GM12878 (cell line): Measurements from ENCODE around the gene MGMT. TPM values are rescaled to one million over a fixed set of nuclear protein-coding genes. Genes with fewer than 3 reads are reported as not detected.

Experiments used
- ATAC-seq: fragments of 200-7000 bp; cut with Tn5 transposase; 3 replicates; pipeline ENCODE4 v1.9.1; 2020; ENCODE audit warnings: mild to moderate bottlenecking, moderate library complexity
- BruUV-seq: library from RNA; stranded (reverse); fragments of 400-500 nt; replicated peaks from 2 replicates; lab custom pipeline; 2021; lab: Mats Ljungman, UMichigan
- CTCF ChIA-PET: fragments of 300-600 bp; sonication (Branson Sonifier 250); formaldehyde crosslinking; extraction: SDS; loops from one replicate; lab custom pipeline; 2021; ENCODE audit warnings: inconsistent platforms; lab: Yijun Ruan, JAX
- POLR2A ChIA-PET: fragments of 350-600 bp; formaldehyde crosslinking; extraction: SDS; loops from one replicate; lab custom pipeline; 2021; ENCODE audit warnings: inconsistent platforms; lab: Charles Lee
- RAD21 ChIA-PET: fragments of 300-600 bp; sonication (Branson Sonifier 250); formaldehyde crosslinking; loops from one replicate; lab custom pipeline; 2023; ENCODE audit warnings: antibody characterized with exemption; ENCODE audit not compliant: unreplicated experiment; lab: Charles Lee
- SMC1A ChIA-PET: fragments of 300-600 bp; sonication (Branson Sonifier 250); formaldehyde crosslinking; loops from one replicate; lab custom pipeline; 2023; ENCODE audit not compliant: unreplicated experiment, uncharacterized antibody; lab: Charles Lee
- DNase-seq: peaks from one replicate; pipeline ENCODE4 v3.0.0-alpha.2; 2011; ENCODE audit warnings: low read depth, low spot score
- FAIRE-seq: peaks from 3 replicates; lab custom pipeline; 2011; peaks lifted over from hg19 to GRCh38; lab: Jason Lieb, UNC
- H2AFZ ChIP-seq: 2 replicates; pipeline ENCODE4 v1.6.0; 2011; ENCODE audit warnings: low read depth, low read length, control low read depth; ENCODE audit not compliant: control insufficient read depth
- H3K27ac ChIP-seq: 2 replicates; pipeline ENCODE4 v1.5.1; 2011; ENCODE audit warnings: control low read depth; ENCODE audit not compliant: control insufficient read depth, insufficient read depth
- H3K27me3 ChIP-seq, 2 experiments: replicated peaks in 1 of 2; 2 replicates each; pipeline versions ENCODE4 v1.6.0 to v1.6.1; 2011; ENCODE audit warnings: low read length in 1 of 2; ENCODE audit not compliant: control insufficient read depth in 2 of 2, insufficient read depth in 2 of 2
- H3K36me3 ChIP-seq, 2 experiments: 2 replicates each; pipeline ENCODE4 v1.5.1; 2011; ENCODE audit warnings: low read length in 1 of 2; ENCODE audit not compliant: control insufficient read depth in 2 of 2, insufficient read depth in 2 of 2
- H3K4me1 ChIP-seq: 2 replicates; pipeline ENCODE4 v1.6.1; 2011; ENCODE audit warnings: mild to moderate bottlenecking, low read length, moderate library complexity, mixed read lengths; ENCODE audit not compliant: control insufficient read depth, insufficient read depth
- H3K4me2 ChIP-seq: 2 replicates; pipeline ENCODE4 v1.6.0; 2011; ENCODE audit warnings: control low read depth; ENCODE audit not compliant: control insufficient read depth, insufficient read depth
- H3K4me3 ChIP-seq: fragments of 200-600 bp; sonication (generic); 2 replicates; pipeline ENCODE4 v1.5.1; 2016
- H3K79me2 ChIP-seq: 2 replicates; pipeline ENCODE4 v1.6.0; 2011; ENCODE audit warnings: low read length; ENCODE audit not compliant: control insufficient read depth, insufficient read depth
- H3K9ac ChIP-seq: 2 replicates; pipeline ENCODE4 v1.8.0; 2011; ENCODE audit warnings: low read length, control low read depth, mixed read lengths; ENCODE audit not compliant: control insufficient read depth, insufficient read depth
- H3K9me3 ChIP-seq: replicated peaks from 3 replicates; pipeline ENCODE4 v1.5.1; 2011; ENCODE audit warnings: mild to moderate bottlenecking, low read length; ENCODE audit not compliant: control insufficient read depth, insufficient read depth
- H4K20me1 ChIP-seq: 2 replicates; pipeline ENCODE4 v1.6.0; 2011; ENCODE audit not compliant: control insufficient read depth, insufficient read depth
- BHLHE40 ChIP-seq, 2 experiments: fragments of 450-650 bp in 1 of 2; IDR thresholded peaks; 2 replicates each; pipeline ENCODE4 v1.6.1; 2011 to 2017; ENCODE audit warnings: low read depth in 2 of 2, borderline replicate concordance in 1 of 2, improper control_type of control experiment in 1 of 2, low read length in 1 of 2, mild to moderate bottlenecking in 1 of 2
- CBX3 ChIP-seq: fragments of 200-600 bp; sonication (generic); IDR thresholded peaks from 2 replicates; pipeline ENCODE4 v1.6.1; 2016; ENCODE audit warnings: low read depth, borderline replicate concordance
- CHD1 ChIP-seq: IDR thresholded peaks from 2 replicates; pipeline ENCODE4 v1.6.1; 2012; ENCODE audit warnings: low read depth, low read length, improper control_type of control experiment
- CREM ChIP-seq: IDR thresholded peaks from 2 replicates; pipeline ENCODE4 v1.6.1; 2014; ENCODE audit warnings: antibody characterized with exemption, low read depth
- EZH2 ChIP-seq: IDR thresholded peaks from 2 replicates; pipeline ENCODE4 v1.6.1; 2012; ENCODE audit warnings: low read depth, mild to moderate bottlenecking, control low read depth, inconsistent platforms, low read length, borderline replicate concordance; ENCODE audit not compliant: control insufficient read depth
- HDGF ChIP-seq: fragments of 450-650 bp; IDR thresholded peaks from 2 replicates; pipeline ENCODE4 v1.6.1; 2016; ENCODE audit warnings: antibody characterized with exemption
- JUNB ChIP-seq: IDR thresholded peaks from 2 replicates; pipeline ENCODE4 v1.6.1; 2016; ENCODE audit warnings: antibody characterized with exemption, mild to moderate bottlenecking
- KDM1A ChIP-seq: fragments of 200-600 bp; sonication (generic); IDR thresholded peaks from 2 replicates; pipeline ENCODE4 v1.6.1; 2016; ENCODE audit warnings: borderline replicate concordance
- NRF1 ChIP-seq: conservative IDR thresholded peaks from 2 replicates; pipeline ENCODE4 v1.6.1; 2011; ENCODE audit warnings: mild to moderate bottlenecking, low read depth, low read length, improper control_type of control experiment
- RAD51 ChIP-seq: fragments of 450-650 bp; IDR thresholded peaks from 2 replicates; pipeline ENCODE4 v1.6.1; 2016; ENCODE audit warnings: moderate library complexity, mild to moderate bottlenecking, inconsistent platforms
- WGBS: methylation state at CpG from one replicate; pipeline ENCODE4 v1.1.6; 2016; ENCODE audit warnings: low lambda C conversion rate; ENCODE audit not compliant: insufficient replicate concordance, insufficient coverage; ENCODE audit errors: missing lambda C conversion rate; 5-methylcytosine and 5-hydroxymethylcytosine counted together
- in situ Hi-C: fragments of 300-500 bp; cut with MboI; formaldehyde crosslinking; loops from 9 replicates; pipeline ENCODE4 v1.14.3; 2018; ENCODE audit warnings: mixed read lengths
- intact Hi-C: fragments of 100-400 bp; cut with micrococcal nuclease; formaldehyde crosslinking; loops from one replicate; pipeline ENCODE4 v1.14.2; 2022; ENCODE audit not compliant: unreplicated experiment
- polyA plus RNA-seq, 11 experiments: library from polyadenylated mRNA; depleted of rRNA in 4 of 11; unstranded in 6 of 11; stranded (reverse) in 5 of 11; fragments of >200 nt; fragmentation: Nextera tagmentation in 4 of 11; fragmentation: Illumina TruSeq in 1 of 11; extraction: Ambion mirVana in 4 of 11; extraction: Trizol in 1 of 11; gene quantifications; 1 replicate in 1 of 11; 2 replicates in 10 of 11; pipeline versions ENCODE4 v1.2.1 to v1.2.3, GENCODE V29; 2011 to 2016; ENCODE audit warnings: inconsistent platforms in 2 of 11, missing spikeins in 2 of 11, low read depth in 1 of 11
- total RNA-seq, 4 experiments: library from RNA; depleted of rRNA in 3 of 4; stranded (reverse); fragments of >200 nt in 3 of 4; fragmentation: Illumina TruSeq in 1 of 4; extraction: Trizol in 1 of 4; gene quantifications; 2 replicates each; pipeline versions ENCODE4 v1.2.1 to v1.2.3, GENCODE V29; 2013 to 2021
- TF ChIP-seq, protein P1 (sequence below): fragments of 450-650 bp; IDR thresholded peaks from 2 replicates; pipeline ENCODE4 v1.6.1; 2017; ENCODE audit warnings: mild to moderate bottlenecking, moderate library complexity
- TF ChIP-seq, protein P2 (sequence below): IDR thresholded peaks from 2 replicates; pipeline ENCODE4 v1.6.1; 2012; ENCODE audit warnings: low read depth, low read length, improper control_type of control experiment

MGMT gene
- total and polyA plus RNA-seq, 10 of the 15 experiments (the other 5 are each of a cell fraction or from before 2014, with no cell fraction given) = 0.16 to 24.2 (median 13.3) TPM

DNA sequence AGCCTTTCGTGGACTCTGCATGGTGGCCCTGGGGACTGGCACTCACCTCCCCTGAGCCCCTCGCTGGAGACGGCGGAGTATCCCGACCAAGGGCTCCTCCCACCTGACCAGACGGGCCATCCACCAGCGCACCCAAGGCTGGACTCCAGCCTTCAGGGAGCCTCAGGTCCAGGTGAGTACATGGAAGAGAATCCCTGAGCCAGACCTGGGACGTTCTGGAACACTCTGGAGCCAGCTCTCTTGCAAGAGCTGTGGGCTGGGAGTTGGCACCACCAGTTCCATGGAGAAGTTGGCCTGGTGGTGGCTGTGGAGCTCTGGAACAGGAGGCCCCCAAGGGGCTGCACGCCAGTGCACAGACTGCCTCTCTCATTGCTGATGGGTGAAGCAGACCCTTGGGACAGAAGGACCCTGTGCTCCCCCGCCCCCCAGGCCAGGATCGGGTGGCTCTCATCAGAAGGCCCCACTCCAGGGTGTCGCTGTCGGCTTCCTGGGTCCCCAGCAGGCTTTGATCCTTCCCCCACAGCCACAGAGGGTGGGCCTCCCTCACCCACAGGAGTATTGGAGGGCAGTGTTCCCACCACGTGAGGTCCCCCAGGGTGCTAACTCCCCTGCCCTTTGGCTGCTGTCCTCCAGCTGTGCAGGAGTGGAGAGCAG is 307.2 kb downstream of the MGMT start:
- no peak overlapping the region for H3K27ac ChIP-seq
- ATAC-seq (no peak), DNase-seq (no peak)
- H3K9ac ChIP-seq = no peak overlapping the region
- H4K20me1 ChIP-seq = no peaks in the 10 kb centered on the region
- CTCF ChIA-PET = no interaction called here
- H3K9me3 ChIP-seq = no peaks in the 10 kb centered on the region; the same call in 2 of the 3 replicates
- H3K36me3 ChIP-seq = no peaks in the 10 kb centered on the region; a peak in 1 of 4 replicates
- H3K27me3 ChIP-seq = no peaks in the 10 kb centered on the region
- no peak overlapping the region for H3K4me3 ChIP-seq
- RAD21 ChIA-PET = no interaction called here
- no peak overlapping the region for H3K4me2 ChIP-seq
- SMC1A ChIA-PET = no interaction called here
- 67% methylated on average over 14 of the region's 14 CpGs for WGBS
- intact Hi-C loops = no loop called here
- no peaks in the 10 kb centered on the region for H3K4me1 ChIP-seq
- BruUV-seq = no TSS peak
- in situ Hi-C loops = no loop called here
- H2AFZ ChIP-seq = no peak overlapping the region
- TF ChIP-seq CHD1 = no peak
- TF ChIP-seq EZH2 = no peak
- no peak for TF ChIP-seq CBX3
- TF ChIP-seq, all 136 proteins: peak for 0
- POLR2A ChIA-PET = no interaction called here
- no peaks in the 10 kb centered on the region for H3K79me2 ChIP-seq
- no peak for FAIRE-seq

DNA sequence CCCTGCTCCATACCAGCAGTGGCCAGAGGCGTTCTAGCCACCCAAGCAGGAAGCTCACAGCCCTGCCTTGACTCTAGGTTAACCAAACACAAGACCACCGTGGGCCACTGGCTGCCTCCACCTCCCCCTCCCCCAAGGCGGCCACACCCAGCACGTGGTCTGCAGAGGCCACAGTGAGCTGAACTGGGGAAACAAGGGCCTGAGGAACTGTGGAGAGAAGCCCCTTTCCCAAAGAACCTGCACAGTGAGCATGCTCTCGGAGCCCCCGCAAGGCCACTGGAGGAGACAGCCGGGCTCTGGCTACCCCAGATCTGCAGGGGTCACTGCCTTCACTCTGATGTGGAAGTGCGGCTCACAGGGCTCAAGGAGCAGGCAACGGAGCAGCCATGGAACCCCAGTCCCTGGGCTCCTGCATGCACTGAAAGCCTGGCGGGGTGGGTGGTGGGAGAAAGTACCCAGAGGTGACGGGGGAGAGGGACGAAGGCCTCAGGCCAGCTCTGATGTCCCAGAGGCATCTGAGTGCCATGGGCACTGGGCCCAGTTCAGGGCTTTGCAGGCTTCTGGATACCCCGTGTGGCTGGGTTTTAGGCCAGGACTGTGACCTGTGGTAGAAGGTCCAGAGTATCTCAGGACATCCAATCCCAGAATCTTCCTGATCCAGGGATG is 307.8 kb downstream of the MGMT start:
- in situ Hi-C loops (no loop called here), intact Hi-C loops (no loop called here)
- no peaks in the 10 kb centered on the region; a peak in 1 of 4 replicates for H3K36me3 ChIP-seq
- no TSS peak for BruUV-seq
- no peaks in the 10 kb centered on the region for H3K79me2 ChIP-seq
- no peaks in the 10 kb centered on the region for H3K4me1 ChIP-seq
- ChIA-PET POLR2A (no interaction called here), SMC1A (no interaction called here), RAD21 (no interaction called here), CTCF (no interaction called here)
- WGBS = 71% methylated on average over 12 of the region's 13 CpGs
- no peaks in the 10 kb centered on the region; the same call in 2 of the 3 replicates for H3K9me3 ChIP-seq
- H3K4me3 ChIP-seq = no peak overlapping the region
- no peak for DNase-seq
- H2AFZ ChIP-seq = no peak overlapping the region
- H3K27me3 ChIP-seq = no peaks in the 10 kb centered on the region
- H4K20me1 ChIP-seq = no peaks in the 10 kb centered on the region
- ATAC-seq = no peak
- no peak overlapping the region for H3K9ac ChIP-seq
- H3K27ac ChIP-seq = no peak overlapping the region
- no peak overlapping the region for H3K4me2 ChIP-seq
- no peak for FAIRE-seq
- TF ChIP-seq, protein P1, sequence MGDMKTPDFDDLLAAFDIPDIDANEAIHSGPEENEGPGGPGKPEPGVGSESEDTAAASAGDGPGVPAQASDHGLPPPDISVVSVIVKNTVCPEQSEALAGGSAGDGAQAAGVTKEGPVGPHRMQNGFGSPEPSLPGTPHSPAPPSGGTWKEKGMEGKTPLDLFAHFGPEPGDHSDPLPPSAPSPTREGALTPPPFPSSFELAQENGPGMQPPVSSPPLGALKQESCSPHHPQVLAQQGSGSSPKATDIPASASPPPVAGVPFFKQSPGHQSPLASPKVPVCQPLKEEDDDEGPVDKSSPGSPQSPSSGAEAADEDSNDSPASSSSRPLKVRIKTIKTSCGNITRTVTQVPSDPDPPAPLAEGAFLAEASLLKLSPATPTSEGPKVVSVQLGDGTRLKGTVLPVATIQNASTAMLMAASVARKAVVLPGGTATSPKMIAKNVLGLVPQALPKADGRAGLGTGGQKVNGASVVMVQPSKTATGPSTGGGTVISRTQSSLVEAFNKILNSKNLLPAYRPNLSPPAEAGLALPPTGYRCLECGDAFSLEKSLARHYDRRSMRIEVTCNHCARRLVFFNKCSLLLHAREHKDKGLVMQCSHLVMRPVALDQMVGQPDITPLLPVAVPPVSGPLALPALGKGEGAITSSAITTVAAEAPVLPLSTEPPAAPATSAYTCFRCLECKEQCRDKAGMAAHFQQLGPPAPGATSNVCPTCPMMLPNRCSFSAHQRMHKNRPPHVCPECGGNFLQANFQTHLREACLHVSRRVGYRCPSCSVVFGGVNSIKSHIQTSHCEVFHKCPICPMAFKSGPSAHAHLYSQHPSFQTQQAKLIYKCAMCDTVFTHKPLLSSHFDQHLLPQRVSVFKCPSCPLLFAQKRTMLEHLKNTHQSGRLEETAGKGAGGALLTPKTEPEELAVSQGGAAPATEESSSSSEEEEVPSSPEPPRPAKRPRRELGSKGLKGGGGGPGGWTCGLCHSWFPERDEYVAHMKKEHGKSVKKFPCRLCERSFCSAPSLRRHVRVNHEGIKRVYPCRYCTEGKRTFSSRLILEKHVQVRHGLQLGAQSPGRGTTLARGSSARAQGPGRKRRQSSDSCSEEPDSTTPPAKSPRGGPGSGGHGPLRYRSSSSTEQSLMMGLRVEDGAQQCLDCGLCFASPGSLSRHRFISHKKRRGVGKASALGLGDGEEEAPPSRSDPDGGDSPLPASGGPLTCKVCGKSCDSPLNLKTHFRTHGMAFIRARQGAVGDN = no peak
- no peak for TF ChIP-seq KDM1A
- TF ChIP-seq NRF1 = no peak
- TF ChIP-seq BHLHE40 (IDR thresholded peaks at IDR 0.05; ENCODE audit: borderline replicate concordance in 1 of 2, low read depth in 2 of 2, low read length in 1 of 2) = no peak
- no peak for TF ChIP-seq CBX3
- no peak for TF ChIP-seq CREM
- TF ChIP-seq, protein P2, sequence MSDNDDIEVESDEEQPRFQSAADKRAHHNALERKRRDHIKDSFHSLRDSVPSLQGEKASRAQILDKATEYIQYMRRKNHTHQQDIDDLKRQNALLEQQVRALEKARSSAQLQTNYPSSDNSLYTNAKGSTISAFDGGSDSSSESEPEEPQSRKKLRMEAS = no peak
- no peak for TF ChIP-seq RAD51
- TF ChIP-seq JUNB = no peak
- TF ChIP-seq HDGF = no peak
